ENCODE results near the gene EFNB3. TPM values are rescaled to one million over a fixed set of nuclear protein-coding genes. Genes with fewer than 3 reads are reported as not detected.

EFNB3 gene
- polyA plus RNA-seq, 1 experiment, result 5.3 TPM

- no peak for DNase-seq (ENCODE audit: low read depth)
- POLR2A ChIA-PET, result no interaction called here
- no peak for TF ChIP-seq CTCF (IDR thresholded peaks at IDR 0.05; ENCODE audit: insufficient read depth, low read depth, low read length)
- Histone ChIP-seq H3K4me3 (ENCODE audit: low read depth, low read length) (no peak overlapping the region), H3K36me3 (ENCODE audit: control insufficient read depth, insufficient read depth, low read length) (peaks cover 4% of the 10 kb centered on the region; the same call in 1 of the 2 replicates), H3K27me3 (ENCODE audit: control insufficient read depth, insufficient read depth, low read length) (peaks cover 16% of the 10 kb centered on the region)
- CTCF ChIA-PET, result interaction anchor here (0.9 to 1.6 kb wide), 2 partner anchors 15 to 70 kb away, joined by 3 to 4 read pairs; partner anchors contain the start of gene TP53
These were observed 2.2 kb upstream of the EFNB3 start for GRCh38 chr17:7702776-7703175.

- ChIA-PET CTCF (interaction anchor here (0.5 to 0.9 kb wide), 2 partner anchors 16 to 120 kb away, joined by 3 to 4 read pairs; partner anchors contain the start of gene TP53), POLR2A (no interaction called here)
- no peak for DNase-seq (ENCODE audit: low read depth)
- H3K36me3 ChIP-seq (ENCODE audit: control insufficient read depth, insufficient read depth, low read length), result peaks cover 4% of the 10 kb centered on the region; the same call in 1 of the 2 replicates
- no peak for TF ChIP-seq CTCF (IDR thresholded peaks at IDR 0.05; ENCODE audit: insufficient read depth, low read depth, low read length)
- H3K4me3 ChIP-seq (ENCODE audit: low read depth, low read length), result peak overlapping the region; percentile 52
- peaks cover 16% of the 10 kb centered on the region for H3K27me3 ChIP-seq (ENCODE audit: control insufficient read depth, insufficient read depth, low read length)
These were observed 1.2 kb upstream of the EFNB3 start for GRCh38 chr17:7703584-7704479.

GRCh38 chr17:7705269-7706255 lies 560 bp downstream of the EFNB3 start:
- no peak for TF ChIP-seq CTCF (IDR thresholded peaks at IDR 0.05; ENCODE audit: insufficient read depth, low read depth, low read length)
- Histone ChIP-seq H3K4me3 (ENCODE audit: low read depth, low read length) (peak overlapping the region; percentile 52), H3K27me3 (ENCODE audit: control insufficient read depth, insufficient read depth, low read length) (peaks cover 16% of the 10 kb centered on the region), H3K36me3 (ENCODE audit: control insufficient read depth, insufficient read depth, low read length) (peaks cover 4% of the 10 kb centered on the region; the same call in 1 of the 2 replicates)
- ChIA-PET CTCF (interaction anchor here (0.8 to 1.5 kb wide), 6 partner anchors 9 to 35 kb away, joined by 3 to 6 read pairs (median 3); partner anchors contain the start of gene WRAP53), POLR2A (no interaction called here)
- no peak for DNase-seq (ENCODE audit: low read depth)

GRCh38 chr17:7706631-7707354 lies 1.8 kb downstream of the EFNB3 start:
- Histone ChIP-seq H3K36me3 (ENCODE audit: control insufficient read depth, insufficient read depth, low read length) (peaks cover 4% of the 10 kb centered on the region; the same call in 1 of the 2 replicates), H3K4me3 (ENCODE audit: low read depth, low read length) (no peak overlapping the region), H3K27me3 (ENCODE audit: control insufficient read depth, insufficient read depth, low read length) (peaks cover 20% of the 10 kb centered on the region)
- TF ChIP-seq CTCF (IDR thresholded peaks at IDR 0.05; ENCODE audit: insufficient read depth, low read depth, low read length), result no peak
- ChIA-PET CTCF (interaction anchor here (0.7 to 1.5 kb wide), 4 partner anchors 10 to 19 kb away, joined by 3 to 6 read pairs (median 3); partner anchors contain the start of genes TP53 and WRAP53), POLR2A (no interaction called here)
- DNase-seq (ENCODE audit: low read depth), result no peak
